ENCODE results near the gene GPR15LG.
"Not testable (repeated sequence)": the region's sequence is repeated elsewhere in the genome, so short reads cannot be mapped to it uniquely, and the experiment has no call there.

The GPR15LG gene

DNA sequence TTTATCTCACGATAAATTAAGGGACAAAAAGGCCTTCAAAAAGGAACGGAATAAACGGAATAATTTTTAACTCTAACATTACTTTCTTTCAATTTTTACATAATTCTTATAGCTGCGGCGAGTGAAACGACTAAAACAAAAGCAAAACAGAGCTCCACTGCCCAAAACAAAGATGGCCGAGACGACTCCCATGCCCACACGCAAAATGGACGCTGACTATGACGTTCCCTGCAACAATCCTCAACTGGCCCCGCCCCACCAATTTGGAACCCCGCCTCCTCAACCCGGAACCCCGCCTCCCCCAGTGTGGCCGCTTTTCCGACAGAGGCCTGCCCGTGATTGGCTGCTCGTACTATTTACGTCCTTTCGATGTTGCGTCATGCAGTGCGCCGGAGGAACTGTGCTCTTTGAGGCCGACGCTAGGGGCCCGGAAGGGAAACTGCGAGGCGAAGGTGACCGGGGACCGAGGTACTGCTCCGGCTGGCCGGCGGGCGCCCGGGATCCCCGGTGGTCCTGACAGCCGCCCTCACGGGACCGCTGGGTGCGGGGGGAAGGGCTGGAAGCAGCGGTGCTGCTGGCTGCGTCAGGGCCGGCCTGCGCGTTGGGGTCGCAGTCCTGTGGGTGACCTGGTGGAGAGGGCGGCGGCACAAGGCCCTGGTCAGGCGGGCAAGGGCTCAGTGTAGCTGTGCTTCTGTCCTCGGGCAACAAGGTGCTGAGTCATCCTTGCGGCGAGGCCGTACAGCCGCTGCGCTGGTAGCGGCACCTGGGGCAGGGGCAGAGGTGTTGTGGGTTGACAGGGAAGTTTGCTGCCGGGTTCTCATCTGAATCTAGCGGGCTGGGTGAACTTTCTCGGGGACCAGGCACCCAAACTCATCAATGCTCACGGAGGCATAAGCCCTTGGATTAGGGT is 34.2 kb upstream of the GPR15LG start, which contains the start of gene GHITM:
GHITM (plus strand) TSS at position 384 of the 910 bp plus-strand sequence. CDS start 1,992 bp downstream, outside the sequence.
- peak; percentile 95 for TF ChIP-seq ZFX (IDR thresholded peaks at IDR 0.05)
- TF ChIP-seq, protein P1, sequence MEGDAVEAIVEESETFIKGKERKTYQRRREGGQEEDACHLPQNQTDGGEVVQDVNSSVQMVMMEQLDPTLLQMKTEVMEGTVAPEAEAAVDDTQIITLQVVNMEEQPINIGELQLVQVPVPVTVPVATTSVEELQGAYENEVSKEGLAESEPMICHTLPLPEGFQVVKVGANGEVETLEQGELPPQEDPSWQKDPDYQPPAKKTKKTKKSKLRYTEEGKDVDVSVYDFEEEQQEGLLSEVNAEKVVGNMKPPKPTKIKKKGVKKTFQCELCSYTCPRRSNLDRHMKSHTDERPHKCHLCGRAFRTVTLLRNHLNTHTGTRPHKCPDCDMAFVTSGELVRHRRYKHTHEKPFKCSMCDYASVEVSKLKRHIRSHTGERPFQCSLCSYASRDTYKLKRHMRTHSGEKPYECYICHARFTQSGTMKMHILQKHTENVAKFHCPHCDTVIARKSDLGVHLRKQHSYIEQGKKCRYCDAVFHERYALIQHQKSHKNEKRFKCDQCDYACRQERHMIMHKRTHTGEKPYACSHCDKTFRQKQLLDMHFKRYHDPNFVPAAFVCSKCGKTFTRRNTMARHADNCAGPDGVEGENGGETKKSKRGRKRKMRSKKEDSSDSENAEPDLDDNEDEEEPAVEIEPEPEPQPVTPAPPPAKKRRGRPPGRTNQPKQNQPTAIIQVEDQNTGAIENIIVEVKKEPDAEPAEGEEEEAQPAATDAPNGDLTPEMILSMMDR (conservative IDR thresholded peaks at IDR 0.05): peak; percentile 23
- H3K27ac ChIP-seq: peak within 1 kb of the TSS; percentile 89

DNA sequence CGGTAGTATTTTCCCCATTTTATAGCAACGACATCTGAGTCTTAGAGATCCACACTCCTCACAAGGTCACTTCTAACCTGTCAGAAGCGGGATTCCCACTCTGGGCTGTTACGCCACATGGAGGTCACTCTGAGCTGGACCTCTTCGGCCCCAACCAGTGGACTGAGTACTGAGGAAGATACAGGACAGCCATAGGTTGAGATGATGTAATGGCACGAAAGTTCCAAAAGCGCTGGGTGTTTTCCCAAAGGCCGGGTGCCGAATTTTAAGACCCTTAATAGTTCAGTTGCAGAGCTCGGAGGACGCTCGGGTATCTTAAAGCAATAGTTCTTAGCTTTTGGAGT is 33.6 kb upstream of the GPR15LG start:
- peak overlapping the region; percentile 89 for H3K27ac ChIP-seq
- TF ChIP-seq ZFX (IDR thresholded peaks at IDR 0.05): no peak
- TF ChIP-seq, protein P1 (conservative IDR thresholded peaks at IDR 0.05): no peak

DNA sequence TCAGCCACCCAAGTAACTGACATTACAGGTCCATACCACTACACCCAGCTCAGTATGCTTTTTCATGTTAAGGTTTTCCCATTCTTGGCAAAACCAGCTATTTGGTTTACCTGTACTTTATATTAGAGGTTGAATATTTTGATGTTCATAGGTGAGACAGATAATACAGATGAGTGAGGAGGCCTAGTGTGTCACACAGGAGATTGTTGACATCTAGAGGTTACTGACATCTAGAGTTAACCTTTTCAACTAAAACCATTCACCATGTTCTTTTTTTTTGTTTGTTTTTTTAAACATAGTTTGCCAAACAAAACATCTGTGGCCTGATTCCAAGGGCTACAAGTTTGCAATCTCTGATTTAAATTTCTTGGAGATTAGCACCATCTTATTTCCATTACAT is 26.3 kb upstream of the GPR15LG start:
- TF ChIP-seq ZFX (IDR thresholded peaks at IDR 0.05): no peak
- TF ChIP-seq, protein P1 (conservative IDR thresholded peaks at IDR 0.05): no peak
- no peak overlapping the region for H3K27ac ChIP-seq

DNA sequence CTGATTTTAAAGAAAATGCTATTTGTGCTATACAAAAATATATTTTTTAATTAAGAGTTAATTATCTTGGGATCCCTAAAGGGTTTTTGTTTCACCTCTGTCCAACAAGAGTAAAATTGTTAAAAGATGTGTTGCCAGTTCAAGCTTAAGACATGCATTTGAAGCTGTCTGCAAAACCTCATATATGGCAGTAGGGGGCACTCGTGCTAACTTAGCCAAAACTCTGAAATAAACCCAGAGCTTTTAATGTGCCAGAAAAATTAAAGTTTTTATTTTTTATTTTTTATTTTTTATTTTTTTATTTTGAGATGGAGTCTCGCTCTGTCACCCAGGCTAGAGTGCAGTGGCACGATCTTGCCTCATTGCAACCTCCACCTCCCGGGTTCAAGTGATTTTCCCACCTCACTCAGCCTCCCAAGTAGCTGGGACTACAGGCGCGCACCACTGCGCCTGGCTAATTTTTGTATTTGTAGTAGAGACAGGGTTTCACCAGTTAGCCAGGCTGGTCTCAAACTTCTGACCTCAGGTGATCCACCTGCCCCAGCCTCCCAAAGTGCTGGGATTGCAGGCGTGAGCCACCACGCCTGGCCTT is 25.5 kb upstream of the GPR15LG start:
- H3K27ac ChIP-seq: not testable (repeated sequence)
- TF ChIP-seq, protein P1 (conservative IDR thresholded peaks at IDR 0.05): peak; percentile 86

DNA sequence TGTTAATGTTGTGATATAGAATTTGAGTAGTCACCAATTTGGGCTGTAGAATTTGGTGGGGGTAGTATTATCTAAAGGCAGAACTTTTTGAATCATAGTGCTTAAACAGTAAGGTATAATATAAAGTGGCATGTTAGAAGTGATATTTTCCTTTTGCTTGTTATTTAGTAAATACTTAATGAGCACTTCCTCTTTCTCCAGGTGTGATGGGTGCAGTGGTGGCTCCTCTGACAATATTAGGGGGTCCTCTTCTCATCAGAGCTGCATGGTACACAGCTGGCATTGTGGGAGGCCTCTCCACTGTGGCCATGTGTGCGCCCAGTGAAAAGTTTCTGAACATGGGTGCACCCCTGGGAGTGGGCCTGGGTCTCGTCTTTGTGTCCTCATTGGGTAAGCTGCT is 23.7 kb upstream of the GPR15LG start:
- H3K27ac ChIP-seq: no peak overlapping the region
- TF ChIP-seq, protein P1 (conservative IDR thresholded peaks at IDR 0.05): no peak
- TF ChIP-seq ZFX (IDR thresholded peaks at IDR 0.05): no peak

DNA sequence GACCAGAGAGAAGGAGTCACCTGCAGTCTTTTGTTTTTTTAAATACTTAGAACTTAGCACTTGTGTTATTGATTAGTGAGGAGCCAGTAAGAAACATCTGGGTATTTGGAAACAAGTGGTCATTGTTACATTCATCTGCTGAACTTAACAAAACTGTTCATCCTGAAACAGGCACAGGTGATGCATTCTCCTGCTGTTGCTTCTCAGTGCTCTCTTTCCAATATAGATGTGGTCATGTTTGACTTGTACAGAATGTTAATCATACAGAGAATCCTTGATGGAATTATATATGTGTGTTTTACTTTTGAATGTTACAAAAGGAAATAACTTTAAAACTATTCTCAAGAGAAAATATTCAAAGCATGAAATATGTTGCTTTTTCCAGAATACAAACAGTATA is 20.8 kb upstream of the GPR15LG start:
- no peak overlapping the region for H3K27ac ChIP-seq
- TF ChIP-seq, protein P1 (conservative IDR thresholded peaks at IDR 0.05): no peak
- TF ChIP-seq ZFX (IDR thresholded peaks at IDR 0.05): no peak

DNA sequence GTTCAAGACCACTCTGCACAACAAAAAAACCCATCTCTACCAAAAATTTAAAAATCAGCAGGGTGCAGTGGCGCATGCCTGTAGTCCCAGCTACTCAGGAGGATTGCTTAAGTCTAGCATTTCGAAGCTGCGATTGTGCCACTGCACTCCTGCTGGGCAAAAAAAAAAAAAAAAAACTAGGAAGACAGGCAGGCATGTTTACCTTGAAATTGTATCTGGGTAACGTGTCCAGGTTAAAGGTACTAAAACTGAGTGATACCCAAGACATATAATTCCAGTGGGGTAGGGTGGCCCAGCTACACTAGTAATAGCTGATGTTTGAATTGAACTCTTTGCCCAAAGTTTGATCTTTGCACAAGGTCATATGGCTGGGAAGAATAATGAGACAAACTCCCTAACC is 18.1 kb upstream of the GPR15LG start:
- no peak overlapping the region for H3K27ac ChIP-seq
- TF ChIP-seq, protein P1 (conservative IDR thresholded peaks at IDR 0.05): no peak
- no peak for TF ChIP-seq ZFX (IDR thresholded peaks at IDR 0.05)
